H9 (cell line): ENCODE results near the gene PLGRKT. TPM values are rescaled to one million over a fixed set of nuclear protein-coding genes. Genes with fewer than 3 reads are reported as not detected.

Experiments
- DNase-seq: peaks from one replicate; pipeline ENCODE4 v3.0.0-alpha.2; 2017
- H2AFZ ChIP-seq: one replicate; pipeline ENCODE4 v1.6.1; 2013; ENCODE audit warnings: mild to moderate bottlenecking, low read length, control low read depth, moderate library complexity
- H2AK5ac ChIP-seq: 2 replicates; pipeline ENCODE4 v1.6.1; 2013; ENCODE audit warnings: low read length, control low read depth, mixed read lengths; ENCODE audit not compliant: insufficient read length
- H2BK120ac ChIP-seq: one replicate; pipeline ENCODE4 v1.6.1; 2013; ENCODE audit warnings: low read depth, mild to moderate bottlenecking, low read length, control low read depth, inconsistent platforms; ENCODE audit not compliant: poor library complexity, severe bottlenecking
- H2BK12ac ChIP-seq: 2 replicates; pipeline ENCODE4 v1.6.1; 2013; ENCODE audit warnings: low read length, control low read depth, mixed read lengths, low read depth; ENCODE audit not compliant: insufficient read length
- H2BK15ac ChIP-seq: 2 replicates; pipeline ENCODE4 v1.6.1; 2013; ENCODE audit warnings: low read depth, low read length, control low read depth
- H2BK20ac ChIP-seq: one replicate; pipeline ENCODE4 v1.6.1; 2013; ENCODE audit warnings: low read depth, mild to moderate bottlenecking, low read length, control low read depth, inconsistent platforms; ENCODE audit not compliant: poor library complexity, severe bottlenecking
- H2BK5ac ChIP-seq: 2 replicates; pipeline ENCODE4 v1.6.1; 2013; ENCODE audit warnings: low read length, control low read depth, mixed read lengths; ENCODE audit not compliant: insufficient read length
- H3K14ac ChIP-seq: 2 replicates; pipeline ENCODE4 v1.6.1; 2013; ENCODE audit warnings: low read length, control low read depth; ENCODE audit not compliant: insufficient read depth
- H3K18ac ChIP-seq: 2 replicates; pipeline ENCODE4 v1.6.1; 2013; ENCODE audit warnings: low read depth, mild to moderate bottlenecking, mixed read lengths, low read length, control low read depth; ENCODE audit not compliant: insufficient read length
- H3K23ac ChIP-seq: 2 replicates; pipeline ENCODE4 v1.6.1; 2013; ENCODE audit warnings: low read length, control low read depth, mixed read lengths, low read depth; ENCODE audit not compliant: insufficient read length
- H3K23me2 ChIP-seq: 2 replicates; pipeline ENCODE4 v1.6.1; 2013; ENCODE audit warnings: low read depth, mild to moderate bottlenecking, mixed read lengths, low read length, control low read depth; ENCODE audit not compliant: insufficient read length, poor library complexity, severe bottlenecking
- H3K27ac ChIP-seq: 2 replicates; pipeline ENCODE4 v1.5.1; 2013; ENCODE audit warnings: low read length, control low read depth, mixed read lengths, low read depth; ENCODE audit not compliant: insufficient read length
- H3K27me3 ChIP-seq: 2 replicates; pipeline ENCODE4 v1.6.1; 2013; ENCODE audit warnings: low read length, control low read depth, inconsistent platforms; ENCODE audit not compliant: insufficient read depth
- H3K4ac ChIP-seq: 2 replicates; pipeline ENCODE4 v1.6.1; 2013; ENCODE audit warnings: low read depth, mild to moderate bottlenecking, control low read depth, inconsistent platforms, low read length, moderate library complexity
- H3K4me1 ChIP-seq: 2 replicates; pipeline ENCODE4 v1.6.1; 2013; ENCODE audit warnings: low read length, control low read depth, inconsistent platforms; ENCODE audit not compliant: insufficient read depth
- H3K4me2 ChIP-seq: 2 replicates; pipeline ENCODE4 v1.6.1; 2013; ENCODE audit warnings: low read length, control low read depth, mixed read lengths; ENCODE audit not compliant: insufficient read length, insufficient read depth
- H3K56ac ChIP-seq: 2 replicates; pipeline ENCODE4 v1.6.1; 2013; ENCODE audit warnings: low read depth, mild to moderate bottlenecking, mixed read lengths, low read length, control low read depth; ENCODE audit not compliant: insufficient read length
- H3K79me1 ChIP-seq: 2 replicates; pipeline ENCODE4 v1.6.1; 2013; ENCODE audit warnings: low read depth, mild to moderate bottlenecking, moderate library complexity, low read length, control low read depth, inconsistent platforms; ENCODE audit not compliant: insufficient read depth, poor library complexity, severe bottlenecking
- H3K79me2 ChIP-seq: 2 replicates; pipeline ENCODE4 v1.6.1; 2013; ENCODE audit warnings: low read length, control low read depth, inconsistent platforms; ENCODE audit not compliant: insufficient read depth
- H3K9ac ChIP-seq: 2 replicates; pipeline ENCODE4 v1.6.1; 2013; ENCODE audit warnings: low read length, control low read depth, mixed read lengths; ENCODE audit not compliant: insufficient read length; ENCODE audit errors: extremely low read depth
- H3K9me3 ChIP-seq: one replicate; pipeline ENCODE4 v1.6.1; 2013; ENCODE audit warnings: low read depth, low read length, inconsistent platforms; ENCODE audit not compliant: control insufficient read depth
- H3T11ph ChIP-seq: one replicate; pipeline ENCODE4 v1.6.1; 2013; ENCODE audit warnings: mild to moderate bottlenecking, low read length, control low read depth, inconsistent platforms
- H4K20me1 ChIP-seq: one replicate; pipeline ENCODE4 v1.6.1; 2013; ENCODE audit not compliant: control insufficient read depth, insufficient read length, insufficient read depth
- H4K5ac ChIP-seq: 2 replicates; pipeline ENCODE4 v1.6.1; 2013; ENCODE audit warnings: low read depth, mild to moderate bottlenecking, mixed read lengths, low read length, control low read depth; ENCODE audit not compliant: insufficient read length
- H4K8ac ChIP-seq: replicated peaks from 2 replicates; pipeline ENCODE4 v1.6.1; 2013; ENCODE audit warnings: low read length, control low read depth, mixed read lengths, low read depth; ENCODE audit not compliant: insufficient read length
- H4K91ac ChIP-seq: 2 replicates; pipeline ENCODE4 v1.6.1; 2013; ENCODE audit warnings: low read depth, mild to moderate bottlenecking, moderate library complexity, mixed read lengths, low read length, control low read depth; ENCODE audit not compliant: insufficient read length
- H3K27ac Mint-ChIP-seq, 3 experiments: 2 replicates in 2 of 3; 3 replicates in 1 of 3; pipeline ENCODE4 v1.8.0; 2020 to 2021; ENCODE audit warnings: mixed read lengths in 3 of 3, mild to moderate bottlenecking in 1 of 3, moderate library complexity in 1 of 3
- H3K27me3 Mint-ChIP-seq: 2 replicates; pipeline ENCODE4 v1.8.0; 2021; ENCODE audit warnings: low read depth, mild to moderate bottlenecking, moderate library complexity, mixed read lengths
- H3K36me3 Mint-ChIP-seq, 3 experiments: 2 replicates in 2 of 3; 3 replicates in 1 of 3; pipeline ENCODE4 v1.8.0; 2020 to 2021; ENCODE audit warnings: low read depth in 3 of 3, mixed read lengths in 3 of 3; ENCODE audit not compliant: insufficient read depth in 1 of 3
- H3K4me1 Mint-ChIP-seq, 2 experiments: 2 replicates each; pipeline ENCODE4 v1.8.0; 2020; ENCODE audit warnings: mixed read lengths in 2 of 2
- H3K4me3 Mint-ChIP-seq, 2 experiments: 2 replicates in 1 of 2; 3 replicates in 1 of 2; pipeline ENCODE4 v1.8.0; 2020 to 2021; ENCODE audit warnings: mild to moderate bottlenecking in 2 of 2, mixed read lengths in 2 of 2, moderate library complexity in 1 of 2
- H3K9me3 Mint-ChIP-seq, 2 experiments: 2 replicates in 1 of 2; 3 replicates in 1 of 2; pipeline ENCODE4 v1.8.0; 2020; ENCODE audit warnings: mild to moderate bottlenecking in 2 of 2, mixed read lengths in 2 of 2, moderate library complexity in 1 of 2
- WGBS: extraction: QIAGEN DNeasy Blood & Tissue Kit; methylation state at CpG from one replicate; pipeline ENCODE4 v1.1.7; 2013; ENCODE audit warnings: missing lambda C conversion rate, low lambda C conversion rate, mixed read lengths; ENCODE audit not compliant: insufficient read length; ENCODE audit errors: extremely low coverage; 5-methylcytosine and 5-hydroxymethylcytosine counted together
- total RNA-seq: library from RNA; stranded (reverse); gene quantifications from 2 replicates; pipeline ENCODE4 v1.2.1, GENCODE V29; 2021
- TF ChIP-seq, protein P1 (sequence below): fragments of 200-600 bp; sonication (generic); conservative IDR thresholded peaks from 3 replicates; pipeline ENCODE4 v1.8.0; 2021; ENCODE audit warnings: antibody characterized with exemption, mild to moderate bottlenecking

Gene PLGRKT
- total RNA-seq, 1 experiment from 2014 or later: 19.6 TPM

GRCh38 chr9:5429873-5430564 lies 7.7 kb downstream of the PLGRKT start:
- Histone ChIP-seq H2BK20ac (no peak overlapping the region), H3K4me1 (no peaks in the 10 kb centered on the region), H2BK15ac (no peak overlapping the region), H3K23ac (no peak overlapping the region), H2BK120ac (no peak overlapping the region), H3K56ac (no peak overlapping the region), H3K18ac (no peak overlapping the region), H4K5ac (no peak overlapping the region), H2BK5ac (no peak overlapping the region), H2BK12ac (no peak overlapping the region), H3K9ac (no peak overlapping the region), H3K79me2 (no peaks in the 10 kb centered on the region), H4K20me1 (no peaks in the 10 kb centered on the region), H2AFZ (no peak overlapping the region), H3K27ac (no peak overlapping the region), H3K4me2 (no peak overlapping the region), H3K14ac (no peak overlapping the region), H4K91ac (no peak overlapping the region), H3K4ac (no peak overlapping the region), H4K8ac (no peak overlapping the region), H3K79me1 (no peaks in the 10 kb centered on the region), H3K9me3 (no peaks in the 10 kb centered on the region), H3T11ph (no peak overlapping the region), H2AK5ac (no peak overlapping the region), H3K23me2 (no peaks in the 10 kb centered on the region), H3K27me3 (no peaks in the 10 kb centered on the region)
- TF ChIP-seq, protein P1, sequence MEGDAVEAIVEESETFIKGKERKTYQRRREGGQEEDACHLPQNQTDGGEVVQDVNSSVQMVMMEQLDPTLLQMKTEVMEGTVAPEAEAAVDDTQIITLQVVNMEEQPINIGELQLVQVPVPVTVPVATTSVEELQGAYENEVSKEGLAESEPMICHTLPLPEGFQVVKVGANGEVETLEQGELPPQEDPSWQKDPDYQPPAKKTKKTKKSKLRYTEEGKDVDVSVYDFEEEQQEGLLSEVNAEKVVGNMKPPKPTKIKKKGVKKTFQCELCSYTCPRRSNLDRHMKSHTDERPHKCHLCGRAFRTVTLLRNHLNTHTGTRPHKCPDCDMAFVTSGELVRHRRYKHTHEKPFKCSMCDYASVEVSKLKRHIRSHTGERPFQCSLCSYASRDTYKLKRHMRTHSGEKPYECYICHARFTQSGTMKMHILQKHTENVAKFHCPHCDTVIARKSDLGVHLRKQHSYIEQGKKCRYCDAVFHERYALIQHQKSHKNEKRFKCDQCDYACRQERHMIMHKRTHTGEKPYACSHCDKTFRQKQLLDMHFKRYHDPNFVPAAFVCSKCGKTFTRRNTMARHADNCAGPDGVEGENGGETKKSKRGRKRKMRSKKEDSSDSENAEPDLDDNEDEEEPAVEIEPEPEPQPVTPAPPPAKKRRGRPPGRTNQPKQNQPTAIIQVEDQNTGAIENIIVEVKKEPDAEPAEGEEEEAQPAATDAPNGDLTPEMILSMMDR: no peak
- Mint-ChIP-seq H3K4me3 (no peak overlapping the region), H3K4me1 (peaks cover 7 to 11% of the 10 kb centered on the region in 2 experiments), H3K9me3 (peaks cover 20 to 25% of the 10 kb centered on the region in 2 experiments), H3K27ac (no peak overlapping the region), H3K36me3 (peaks cover 29 to 37% (median 35%) of the 10 kb centered on the region in 3 experiments), H3K27me3 (no peaks in the 10 kb centered on the region)
- no CpG with 5 or more reads among the region's 10 CpGs for WGBS
- DNase-seq: no peak
